Progenitor cell of endocrine pancreas (in vitro differentiated cells): ENCODE results near the gene KIAA1755. TPM values are rescaled to one million over a fixed set of nuclear protein-coding genes. Genes with fewer than 3 reads are reported as not detected.
"Not testable (repeated sequence)": the region's sequence is repeated elsewhere in the genome, so short reads cannot be mapped to it uniquely, and the experiment has no call there.

Experiments
- DNase-seq: peaks from one replicate; pipeline ENCODE4 v3.0.0; 2021; ENCODE audit warnings: low spot score; ENCODE audit not compliant: unreplicated experiment
- H3K27ac Mint-ChIP-seq: 2 replicates; pipeline ENCODE4 v1.8.0; 2021; ENCODE audit warnings: mild to moderate bottlenecking, moderate library complexity, mixed read lengths
- H3K27me3 Mint-ChIP-seq: 2 replicates; pipeline ENCODE4 v1.8.0; 2021; ENCODE audit warnings: mixed read lengths
- H3K36me3 Mint-ChIP-seq: 2 replicates; pipeline ENCODE4 v1.8.0; 2022; ENCODE audit warnings: mixed read lengths; ENCODE audit not compliant: insufficient read depth
- H3K4me1 Mint-ChIP-seq: 2 replicates; pipeline ENCODE4 v1.8.0; 2021; ENCODE audit warnings: low read depth, mixed read lengths
- H3K4me3 Mint-ChIP-seq: 2 replicates; pipeline ENCODE4 v1.8.0; 2021; ENCODE audit warnings: low read depth, mild to moderate bottlenecking, moderate library complexity, mixed read lengths
- H3K9me3 Mint-ChIP-seq: 2 replicates; pipeline ENCODE4 v1.8.0; 2021; ENCODE audit warnings: low read depth, mixed read lengths
- CTCF ChIP-seq: fragments of 200-600 bp; sonication (generic); IDR thresholded peaks from one replicate; pipeline ENCODE4 v1.5.0; 2021; ENCODE audit warnings: antibody characterized with exemption, mild to moderate bottlenecking; ENCODE audit not compliant: unreplicated experiment
- total RNA-seq: library from RNA; stranded (reverse); gene quantifications from 2 replicates; pipeline ENCODE4 v1.2.1, GENCODE V29; 2021

KIAA1755 gene
- total RNA-seq, 1 donor from 2014 or later: 0.29 TPM

GRCh38 chr20:38253571-38253970 is 7.0 kb downstream of the KIAA1755 start:
- H3K9me3 Mint-ChIP-seq: no peaks in the 10 kb centered on the region

GRCh38 chr20:38252292-38253288 is 7.9 kb downstream of the KIAA1755 start:
- no peak for DNase-seq
- H3K4me3 Mint-ChIP-seq: no peak overlapping the region
- no peak for TF ChIP-seq CTCF
- H3K9me3 Mint-ChIP-seq: no peaks in the 10 kb centered on the region
- no peaks in the 10 kb centered on the region for H3K4me1 Mint-ChIP-seq
- H3K36me3 Mint-ChIP-seq: no peaks in the 10 kb centered on the region
- H3K27me3 Mint-ChIP-seq: peaks cover 4% of the 10 kb centered on the region
- no peak overlapping the region for H3K27ac Mint-ChIP-seq

More at GRCh38 chr20:38253571-38253970, 7.0 kb downstream of the KIAA1755 start:
- no peak for DNase-seq
- Mint-ChIP-seq H3K27me3 (peaks cover 8% of the 10 kb centered on the region), H3K36me3 (no peaks in the 10 kb centered on the region), H3K4me1 (no peaks in the 10 kb centered on the region), H3K27ac (no peak overlapping the region), H3K4me3 (no peak overlapping the region)
- TF ChIP-seq CTCF: no peak

- not testable (repeated sequence) for H3K4me3 Mint-ChIP-seq, H3K36me3 Mint-ChIP-seq, H3K4me1 Mint-ChIP-seq, DNase-seq, H3K27me3 Mint-ChIP-seq, H3K9me3 Mint-ChIP-seq, H3K27ac Mint-ChIP-seq
These were observed 9.1 kb downstream of the KIAA1755 start for GRCh38 chr20:38251441-38251840.

GRCh38 chr20:38250609-38251008 is 9.9 kb downstream of the KIAA1755 start:
- Mint-ChIP-seq H3K4me3 (no peak overlapping the region), H3K27me3 (peaks cover under 1% of the 10 kb centered on the region), H3K9me3 (no peaks in the 10 kb centered on the region), H3K4me1 (no peaks in the 10 kb centered on the region), H3K27ac (no peak overlapping the region), H3K36me3 (no peaks in the 10 kb centered on the region)
- DNase-seq: no peak
- TF ChIP-seq CTCF: no peak

- Mint-ChIP-seq H3K4me3 (no peak overlapping the region), H3K9me3 (no peaks in the 10 kb centered on the region), H3K36me3 (no peaks in the 10 kb centered on the region), H3K27ac (no peak overlapping the region), H3K27me3 (no peaks in the 10 kb centered on the region), H3K4me1 (no peaks in the 10 kb centered on the region)
- TF ChIP-seq CTCF: no peak
- DNase-seq: no peak
These were observed 10.8 kb downstream of the KIAA1755 start for GRCh38 chr20:38249536-38250310.
